ENCODE measurements around the gene INSR. TPM values are rescaled to one million over a fixed set of nuclear protein-coding genes. Genes with fewer than 3 reads are reported as not detected.
"Not testable (repeated sequence)": the region's sequence is repeated elsewhere in the genome, so short reads cannot be mapped to it uniquely, and the experiment has no call there.

Gene INSR
- total RNA-seq, 1 experiment from 2014 or later: 7.2 TPM

- no peak for DNase-seq (ENCODE audit: low spot score)
These were observed 99.2 kb downstream of the INSR start for GRCh38 chr19:7195046-7195445.

GRCh38 chr19:7194566-7194965 lies 99.6 kb downstream of the INSR start:
- no peak for DNase-seq (ENCODE audit: low spot score)

- DNase-seq (ENCODE audit: low spot score): no peak
These were observed 102.1 kb downstream of the INSR start for GRCh38 chr19:7191946-7192691.

GRCh38 chr19:7188698-7189629 lies 105.2 kb downstream of the INSR start:
- DNase-seq (ENCODE audit: low spot score): no peak

GRCh38 chr19:7187605-7188339 lies 106.4 kb downstream of the INSR start:
- no peak for DNase-seq (ENCODE audit: low spot score)

GRCh38 chr19:7182489-7182888 lies 111.7 kb downstream of the INSR start:
- no peak for DNase-seq (ENCODE audit: low spot score)

GRCh38 chr19:7179917-7180306 lies 114.3 kb downstream of the INSR start:
- no peak for DNase-seq (ENCODE audit: low spot score)

GRCh38 chr19:7177926-7178325 lies 116.3 kb downstream of the INSR start:
- DNase-seq (ENCODE audit: low spot score): peak; percentile 46

- no peak for DNase-seq (ENCODE audit: low spot score)
These were observed 117.4 kb downstream of the INSR start for GRCh38 chr19:7176792-7177191.

- DNase-seq (ENCODE audit: low spot score): no peak
These were observed 121.4 kb downstream of the INSR start for GRCh38 chr19:7172794-7173193.

GRCh38 chr19:7170983-7171382 lies 123.2 kb downstream of the INSR start:
- DNase-seq (ENCODE audit: low spot score): no peak

GRCh38 chr19:7168941-7169340 lies 125.3 kb downstream of the INSR start:
- no peak for DNase-seq (ENCODE audit: low spot score)

- no peak for DNase-seq (ENCODE audit: low spot score)
These were observed 132.9 kb downstream of the INSR start for GRCh38 chr19:7161292-7161691.

GRCh38 chr19:7159105-7159933 lies 134.9 kb downstream of the INSR start:
- peak; percentile 95 for DNase-seq (ENCODE audit: low spot score)

GRCh38 chr19:7153022-7153421 lies 141.2 kb downstream of the INSR start:
- no peak for DNase-seq (ENCODE audit: low spot score)

- no peak for DNase-seq (ENCODE audit: low spot score)
These were observed 141.6 kb downstream of the INSR start for GRCh38 chr19:7152568-7152967.

- no peak for DNase-seq (ENCODE audit: low spot score)
These were observed 144.1 kb downstream of the INSR start for GRCh38 chr19:7149956-7150705.

GRCh38 chr19:7147119-7147675 lies 147.0 kb downstream of the INSR start:
- not testable (repeated sequence) for DNase-seq (ENCODE audit: low spot score)

GRCh38 chr19:7146086-7146485 lies 148.1 kb downstream of the INSR start:
- DNase-seq (ENCODE audit: low spot score): not testable (repeated sequence)

GRCh38 chr19:7145494-7145893 lies 148.7 kb downstream of the INSR start:
- no peak for DNase-seq (ENCODE audit: low spot score)

All from A172 (cell line).